ENCODE measurements around the gene NFX1. TPM values are rescaled to one million over a fixed set of nuclear protein-coding genes. Genes with fewer than 3 reads are reported as not detected.

The NFX1 gene
- total and polyA plus RNA-seq, 10 of the 15 experiments (the other 5 are each of a cell fraction or from before 2014, with no cell fraction given), result 11.9 to 45.1 (median 36.1) TPM

- no peak for ATAC-seq
- no peak for DNase-seq (ENCODE audit: low read depth, low spot score)
- Histone ChIP-seq H3K4me1 (ENCODE audit: control insufficient read depth, insufficient read depth, low read length) (peaks cover 13% of the 10 kb centered on the region), H3K4me2 (ENCODE audit: control insufficient read depth, insufficient read depth) (no peak overlapping the region), H4K20me1 (ENCODE audit: control insufficient read depth, insufficient read depth) (no peaks in the 10 kb centered on the region), H3K36me3 (ENCODE audit: control insufficient read depth in 2 of 2, insufficient read depth in 2 of 2, low read length in 1 of 2) (no peaks in the 10 kb centered on the region), H2AFZ (ENCODE audit: control insufficient read depth, low read depth, low read length) (no peak overlapping the region), H3K9me3 (replicated peaks; ENCODE audit: control insufficient read depth, insufficient read depth, low read length) (no peaks in the 10 kb centered on the region), H3K4me3 (no peak overlapping the region), H3K79me2 (ENCODE audit: control insufficient read depth, insufficient read depth, low read length) (no peaks in the 10 kb centered on the region), H3K27me3 (replicated peaks in 1 of 2; ENCODE audit: control insufficient read depth in 2 of 2, insufficient read depth in 2 of 2, low read length in 1 of 2) (no peaks in the 10 kb centered on the region), H3K9ac (ENCODE audit: control insufficient read depth, insufficient read depth, low read length) (no peak overlapping the region), H3K27ac (ENCODE audit: control insufficient read depth, insufficient read depth) (no peak overlapping the region)
- CTCF ChIA-PET, result interaction anchor here (0.7 kb wide), 1 partner anchor 9 kb away, joined by 3 read pairs; no protein-coding TSS in a partner anchor
- FAIRE-seq, result no peak
- WGBS (ENCODE audit: insufficient coverage, insufficient replicate concordance, low lambda C conversion rate, missing lambda C conversion rate), result 97% methylated on average over 2 of the region's 2 CpGs
- no TSS peak for BruUV-seq (replicated peaks)
- RAD21 ChIA-PET (ENCODE audit: unreplicated experiment), result interaction anchor here (2.1 kb wide), 1 partner anchor 19 kb away, joined by 4 read pairs; no protein-coding TSS in a partner anchor
- no peak for TF ChIP-seq ATF2 (IDR thresholded peaks at IDR 0.05; ENCODE audit: low read length)
- TF ChIP-seq SREBF2 (IDR thresholded peaks at IDR 0.05; ENCODE audit: low read length), result no peak
- no peak for TF ChIP-seq RB1 (IDR thresholded peaks at IDR 0.05; ENCODE audit: borderline replicate concordance)
- no peak for TF ChIP-seq NRF1 (conservative IDR thresholded peaks at IDR 0.05; ENCODE audit: low read depth, low read length)
- no peak for TF ChIP-seq ZNF384 (IDR thresholded peaks at IDR 0.05; ENCODE audit: borderline replicate concordance, low read depth, low read length)
- no peak for TF ChIP-seq ESRRA (IDR thresholded peaks at IDR 0.05; ENCODE audit: low read length)
- TF ChIP-seq MAX (IDR thresholded peaks at IDR 0.05; ENCODE audit: low read depth, low read length), result no peak
- TF ChIP-seq USF2 (IDR thresholded peaks at IDR 0.05; ENCODE audit: borderline replicate concordance, low read depth, low read length), result no peak
- TF ChIP-seq IKZF2 (IDR thresholded peaks at IDR 0.05), result no peak
- TF ChIP-seq DPF2 (IDR thresholded peaks at IDR 0.05), result no peak
- TF ChIP-seq IRF4 (IDR thresholded peaks at IDR 0.05; ENCODE audit: low read depth, low read length), result no peak
- TF ChIP-seq GATAD2B (conservative IDR thresholded peaks at IDR 0.05; ENCODE audit: low read depth), result no peak
- in situ Hi-C loops (cut with MboI) (loop anchor here (5.0 kb wide), 1 partner anchor 52 kb away; no protein-coding TSS in a partner anchor), intact Hi-C loops (cut with micrococcal nuclease; ENCODE audit: unreplicated experiment) (no loop called here)
- POLR2A ChIA-PET, result no interaction called here
- SMC1A ChIA-PET (ENCODE audit: uncharacterized antibody, unreplicated experiment), result no interaction called here
Measured at GRCh38 chr9:33245341-33245740, 45.0 kb upstream of the NFX1 start.

Measured in GM12878 (cell line).